Measurements from ENCODE around the gene FXYD4. TPM values are rescaled to one million over a fixed set of nuclear protein-coding genes. Genes with fewer than 3 reads are reported as not detected.

Gene FXYD4
- total and polyA plus RNA-seq, 2 experiments from 2014 or later: 0.19 to 0.80 TPM

- Histone ChIP-seq H3K79me2 (peaks cover 33% of the 10 kb centered on the region), H3K4me3 (peak overlapping the region; percentile 59), H3K9me3 (ENCODE audit: low read depth) (no peaks in the 10 kb centered on the region), H3K9me2 (replicated peaks; ENCODE audit: insufficient read depth) (no peaks in the 10 kb centered on the region), H3K27ac (peak overlapping the region; percentile 97), H3K27me3 (no peaks in the 10 kb centered on the region), H3K36me3 (replicated peaks; ENCODE audit: insufficient read depth, low read depth) (no peaks in the 10 kb centered on the region), H4K20me1 (ENCODE audit: insufficient read depth, poor library complexity, severe bottlenecking) (peaks cover 29% of the 10 kb centered on the region), H2AFZ (peak overlapping the region; percentile 89), H3K4me2 (peak overlapping the region; percentile 93), H3K4me1 (ENCODE audit: insufficient read depth) (peaks cover 13% of the 10 kb centered on the region)
- WGBS (ENCODE audit: low lambda C conversion rate, missing lambda C conversion rate): 49% methylated on average over 42 of the region's 46 CpGs
- DNase-seq (ENCODE audit: low spot score): no peak
- TF ChIP-seq EZH2phosphoT487 (IDR thresholded peaks at IDR 0.05; ENCODE audit: low read depth, severe bottlenecking, unreplicated experiment): no peak
- TF ChIP-seq, protein P1, sequence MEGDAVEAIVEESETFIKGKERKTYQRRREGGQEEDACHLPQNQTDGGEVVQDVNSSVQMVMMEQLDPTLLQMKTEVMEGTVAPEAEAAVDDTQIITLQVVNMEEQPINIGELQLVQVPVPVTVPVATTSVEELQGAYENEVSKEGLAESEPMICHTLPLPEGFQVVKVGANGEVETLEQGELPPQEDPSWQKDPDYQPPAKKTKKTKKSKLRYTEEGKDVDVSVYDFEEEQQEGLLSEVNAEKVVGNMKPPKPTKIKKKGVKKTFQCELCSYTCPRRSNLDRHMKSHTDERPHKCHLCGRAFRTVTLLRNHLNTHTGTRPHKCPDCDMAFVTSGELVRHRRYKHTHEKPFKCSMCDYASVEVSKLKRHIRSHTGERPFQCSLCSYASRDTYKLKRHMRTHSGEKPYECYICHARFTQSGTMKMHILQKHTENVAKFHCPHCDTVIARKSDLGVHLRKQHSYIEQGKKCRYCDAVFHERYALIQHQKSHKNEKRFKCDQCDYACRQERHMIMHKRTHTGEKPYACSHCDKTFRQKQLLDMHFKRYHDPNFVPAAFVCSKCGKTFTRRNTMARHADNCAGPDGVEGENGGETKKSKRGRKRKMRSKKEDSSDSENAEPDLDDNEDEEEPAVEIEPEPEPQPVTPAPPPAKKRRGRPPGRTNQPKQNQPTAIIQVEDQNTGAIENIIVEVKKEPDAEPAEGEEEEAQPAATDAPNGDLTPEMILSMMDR (IDR thresholded peaks at IDR 0.05; ENCODE audit: poor library complexity): no peak
- TF ChIP-seq EZH2 (IDR thresholded peaks at IDR 0.05; ENCODE audit: borderline replicate concordance): no peak
Measured at GRCh38 chr10:43409385-43410109, 38.1 kb downstream of the FXYD4 start.

GRCh38 chr10:43410345-43410744 lies 38.9 kb downstream of the FXYD4 start:
- H3K4me1 ChIP-seq (ENCODE audit: insufficient read depth): peaks cover 7% of the 10 kb centered on the region
- DNase-seq (ENCODE audit: low spot score): no peak
- no peak overlapping the region for H3K4me3 ChIP-seq
- H3K27me3 ChIP-seq: no peaks in the 10 kb centered on the region
- peak overlapping the region; percentile 93 for H3K4me2 ChIP-seq
- no peaks in the 10 kb centered on the region for H3K9me2 ChIP-seq (replicated peaks; ENCODE audit: insufficient read depth)
- peaks cover 21% of the 10 kb centered on the region for H4K20me1 ChIP-seq (ENCODE audit: insufficient read depth, poor library complexity, severe bottlenecking)
- H3K9me3 ChIP-seq (ENCODE audit: low read depth): no peaks in the 10 kb centered on the region
- H3K79me2 ChIP-seq: peaks cover 25% of the 10 kb centered on the region
- no peak overlapping the region for H2AFZ ChIP-seq
- H3K36me3 ChIP-seq (replicated peaks; ENCODE audit: insufficient read depth, low read depth): no peaks in the 10 kb centered on the region
- peak overlapping the region; percentile 97 for H3K27ac ChIP-seq
- WGBS (ENCODE audit: low lambda C conversion rate, missing lambda C conversion rate): 95% methylated on average over 14 of the region's 14 CpGs
- TF ChIP-seq EZH2phosphoT487 (IDR thresholded peaks at IDR 0.05; ENCODE audit: low read depth, severe bottlenecking, unreplicated experiment): no peak
- TF ChIP-seq, protein P1 (IDR thresholded peaks at IDR 0.05; ENCODE audit: poor library complexity): no peak
- TF ChIP-seq EZH2 (IDR thresholded peaks at IDR 0.05; ENCODE audit: borderline replicate concordance): no peak

GRCh38 chr10:43411536-43411935 lies 40.1 kb downstream of the FXYD4 start:
- H3K9me2 ChIP-seq (replicated peaks; ENCODE audit: insufficient read depth): no peaks in the 10 kb centered on the region

More at GRCh38 chr10:43411536-43411935, 40.1 kb downstream of the FXYD4 start:
- H3K79me2 ChIP-seq: peaks cover 13% of the 10 kb centered on the region
- H3K27me3 ChIP-seq: no peaks in the 10 kb centered on the region
- WGBS (ENCODE audit: low lambda C conversion rate, missing lambda C conversion rate): 93% methylated on average over 2 of the region's 2 CpGs
- no peaks in the 10 kb centered on the region for H3K9me3 ChIP-seq (ENCODE audit: low read depth)
- H4K20me1 ChIP-seq (ENCODE audit: insufficient read depth, poor library complexity, severe bottlenecking): peaks cover 9% of the 10 kb centered on the region
- H2AFZ ChIP-seq: no peak overlapping the region
- H3K4me1 ChIP-seq (ENCODE audit: insufficient read depth): no peaks in the 10 kb centered on the region
- H3K36me3 ChIP-seq (replicated peaks; ENCODE audit: insufficient read depth, low read depth): no peaks in the 10 kb centered on the region
- H3K27ac ChIP-seq: no peak overlapping the region
- H3K4me3 ChIP-seq: no peak overlapping the region
- no peak overlapping the region for H3K4me2 ChIP-seq
- no peak for DNase-seq (ENCODE audit: low spot score)
- TF ChIP-seq EZH2phosphoT487 (IDR thresholded peaks at IDR 0.05; ENCODE audit: low read depth, severe bottlenecking, unreplicated experiment) (no peak), EZH2 (IDR thresholded peaks at IDR 0.05; ENCODE audit: borderline replicate concordance) (no peak)
- TF ChIP-seq, protein P1 (IDR thresholded peaks at IDR 0.05; ENCODE audit: poor library complexity): no peak

Data from hepatocyte (in vitro differentiated cells).